ENCODE data around the gene GABARAPL2.
"Not testable (repeated sequence)": the region's sequence is repeated elsewhere in the genome, so short reads cannot be mapped to it uniquely, and the experiment has no call there.

Gene GABARAPL2

GRCh38 chr16:75579281-75579834, 13.2 kb downstream of the GABARAPL2 start:
- DNase-seq = no peak
- in situ Hi-C loops (cut with MboI; ENCODE audit: low pct_unique_long_range_greater_than_20kb, low sequenced_read_pairs) = no loop called here

GRCh38 chr16:75584108-75584507, 17.9 kb downstream of the GABARAPL2 start:
- DNase-seq = no peak

GRCh38 chr16:75588716-75589115, 22.5 kb downstream of the GABARAPL2 start:
- DNase-seq = no peak
- in situ Hi-C loops (cut with MboI; ENCODE audit: low pct_unique_long_range_greater_than_20kb, low sequenced_read_pairs) = no loop called here

More at GRCh38 chr16:75584108-75584507, 17.9 kb downstream of the GABARAPL2 start:
- in situ Hi-C loops (cut with MboI; ENCODE audit: low pct_unique_long_range_greater_than_20kb, low sequenced_read_pairs) = no loop called here

- in situ Hi-C loops (cut with MboI; ENCODE audit: low pct_unique_long_range_greater_than_20kb, low sequenced_read_pairs) = no loop called here
- no peak for DNase-seq
Measured at GRCh38 chr16:75589306-75589705, 23.1 kb downstream of the GABARAPL2 start.

- in situ Hi-C loops (cut with MboI; ENCODE audit: low pct_unique_long_range_greater_than_20kb, low sequenced_read_pairs) = no loop called here
- no peak for DNase-seq
Measured at GRCh38 chr16:75590920-75591843, 25.0 kb downstream of the GABARAPL2 start.

GRCh38 chr16:75591927-75592326, 25.7 kb downstream of the GABARAPL2 start:
- DNase-seq; in situ Hi-C loops (cut with MboI; ENCODE audit: low pct_unique_long_range_greater_than_20kb, low sequenced_read_pairs): not testable (repeated sequence)

- in situ Hi-C loops (cut with MboI; ENCODE audit: low pct_unique_long_range_greater_than_20kb, low sequenced_read_pairs) = no loop called here
- no peak for DNase-seq
Measured at GRCh38 chr16:75593308-75593707, 27.1 kb downstream of the GABARAPL2 start.

- in situ Hi-C loops (cut with MboI; ENCODE audit: low pct_unique_long_range_greater_than_20kb, low sequenced_read_pairs) = no loop called here
- peak; percentile 46 for DNase-seq
Measured at GRCh38 chr16:75593825-75594820, 27.9 kb downstream of the GABARAPL2 start.

GRCh38 chr16:75599452-75600277, 33.5 kb downstream of the GABARAPL2 start:
- DNase-seq = no peak
- in situ Hi-C loops (cut with MboI; ENCODE audit: low pct_unique_long_range_greater_than_20kb, low sequenced_read_pairs) = no loop called here

GRCh38 chr16:75603241-75603640, 37.1 kb downstream of the GABARAPL2 start:
- in situ Hi-C loops (cut with MboI; ENCODE audit: low pct_unique_long_range_greater_than_20kb, low sequenced_read_pairs) = no loop called here
- no peak for DNase-seq

GRCh38 chr16:75606507-75606906, 40.3 kb downstream of the GABARAPL2 start:
- in situ Hi-C loops (cut with MboI; ENCODE audit: low pct_unique_long_range_greater_than_20kb, low sequenced_read_pairs) = no loop called here
- DNase-seq = no peak

GRCh38 chr16:75614066-75614897, 48.1 kb downstream of the GABARAPL2 start:
- in situ Hi-C loops (cut with MboI; ENCODE audit: low pct_unique_long_range_greater_than_20kb, low sequenced_read_pairs) = no loop called here
- DNase-seq = no peak

- no peak for DNase-seq
- in situ Hi-C loops (cut with MboI; ENCODE audit: low pct_unique_long_range_greater_than_20kb, low sequenced_read_pairs) = no loop called here
Measured at GRCh38 chr16:75615619-75616018, 49.4 kb downstream of the GABARAPL2 start.

GRCh38 chr16:75616521-75617010, 50.4 kb downstream of the GABARAPL2 start:
- in situ Hi-C loops (cut with MboI; ENCODE audit: low pct_unique_long_range_greater_than_20kb, low sequenced_read_pairs) = no loop called here
- no peak for DNase-seq

- in situ Hi-C loops (cut with MboI; ENCODE audit: low pct_unique_long_range_greater_than_20kb, low sequenced_read_pairs) = no loop called here
- no peak for DNase-seq
Measured at GRCh38 chr16:75617121-75617520, 50.9 kb downstream of the GABARAPL2 start.

GRCh38 chr16:75618780-75619179, 52.6 kb downstream of the GABARAPL2 start:
- no peak for DNase-seq
- in situ Hi-C loops (cut with MboI; ENCODE audit: low pct_unique_long_range_greater_than_20kb, low sequenced_read_pairs) = no loop called here

- DNase-seq = peak; percentile 12
- in situ Hi-C loops (cut with MboI; ENCODE audit: low pct_unique_long_range_greater_than_20kb, low sequenced_read_pairs) = no loop called here
Measured at GRCh38 chr16:75620326-75621169, 54.4 kb downstream of the GABARAPL2 start.
